ENCODE results near the gene ZC3H8. TPM values are rescaled to one million over a fixed set of nuclear protein-coding genes. Genes with fewer than 3 reads are reported as not detected.

Gene ZC3H8
- total RNA-seq, 1 experiment from 2014 or later = 33.0 TPM

DNA sequence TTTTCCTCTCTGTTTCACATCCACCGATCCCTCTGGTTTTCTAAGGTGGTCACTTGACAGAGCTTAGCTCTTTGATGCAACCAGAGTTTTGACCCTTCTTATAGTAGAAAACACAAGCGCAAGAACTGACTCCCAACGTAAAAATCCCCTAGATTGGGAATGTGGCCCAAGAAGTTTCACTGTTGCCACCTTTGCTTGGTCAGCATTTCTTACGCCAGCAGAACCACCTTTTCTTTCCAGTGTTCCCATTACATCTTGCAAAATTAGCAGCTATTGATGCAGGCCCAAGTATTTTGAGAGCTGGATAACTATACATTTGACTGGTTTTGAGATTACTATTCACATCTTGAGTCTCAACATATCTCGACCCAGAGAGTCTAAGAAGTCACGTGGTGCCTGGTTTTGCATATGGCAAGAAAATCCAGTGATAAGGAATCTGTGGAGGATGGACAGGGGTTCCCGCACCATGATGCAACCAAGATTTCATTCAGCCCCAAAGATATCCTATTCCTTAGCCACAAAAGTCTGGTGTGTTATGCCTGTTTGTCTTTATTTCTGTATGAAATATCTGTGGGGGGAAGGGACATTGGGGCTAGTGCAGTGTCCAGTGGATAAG is 78.8 kb downstream of the ZC3H8 start:
- H3K4me1 ChIP-seq (ENCODE audit: low read length) = no peaks in the 10 kb centered on the region
- H3K4me3 ChIP-seq (ENCODE audit: low read length) = no peak overlapping the region
- no peak overlapping the region for H3K27ac ChIP-seq (ENCODE audit: low read length)
- no peaks in the 10 kb centered on the region for H3K27me3 ChIP-seq (ENCODE audit: low read length)
- no peak overlapping the region for H3K9ac ChIP-seq (ENCODE audit: low read length)
- H2AFZ ChIP-seq (ENCODE audit: low read length) = no peak overlapping the region
- no peaks in the 10 kb centered on the region for H3K9me2 ChIP-seq (replicated peaks; ENCODE audit: insufficient read depth, low read length)
- H3K4me2 ChIP-seq (ENCODE audit: low read depth, low read length, poor library complexity, severe bottlenecking) = no peak overlapping the region
- H3K9me3 ChIP-seq (ENCODE audit: low read length) = no peaks in the 10 kb centered on the region
- no peak for DNase-seq
- H4K20me1 ChIP-seq (ENCODE audit: insufficient read depth, low read depth, low read length) = no peaks in the 10 kb centered on the region
- no peaks in the 10 kb centered on the region for H3K79me2 ChIP-seq (ENCODE audit: low read length)
- no peaks in the 10 kb centered on the region for H3K36me3 ChIP-seq (ENCODE audit: insufficient read depth, low read length)

DNA sequence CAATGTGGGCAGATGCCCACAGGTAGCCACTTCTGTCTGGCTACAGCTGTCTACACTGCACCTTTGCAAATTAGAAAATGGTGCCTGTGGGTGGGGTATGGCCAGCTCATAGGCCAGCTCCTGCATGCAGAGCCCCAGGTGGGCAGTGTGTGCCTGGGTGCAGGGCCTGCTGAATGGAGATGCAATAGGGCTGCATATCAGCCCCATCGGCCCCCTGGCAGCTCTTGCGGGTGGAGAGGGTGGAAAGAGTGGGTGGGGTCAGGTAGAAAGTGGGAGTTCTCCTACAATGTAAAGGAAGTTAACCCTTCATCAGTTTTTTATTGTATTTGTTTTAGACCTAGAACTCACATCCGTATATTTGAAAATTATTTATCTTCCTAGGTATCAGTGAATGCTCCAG is 79.5 kb downstream of the ZC3H8 start:
- no peaks in the 10 kb centered on the region for H3K79me2 ChIP-seq (ENCODE audit: low read length)
- H3K9me3 ChIP-seq (ENCODE audit: low read length) = no peaks in the 10 kb centered on the region
- H3K9me2 ChIP-seq (replicated peaks; ENCODE audit: insufficient read depth, low read length) = no peaks in the 10 kb centered on the region
- H2AFZ ChIP-seq (ENCODE audit: low read length) = no peak overlapping the region
- H3K9ac ChIP-seq (ENCODE audit: low read length) = no peak overlapping the region
- no peaks in the 10 kb centered on the region for H3K4me1 ChIP-seq (ENCODE audit: low read length)
- H3K36me3 ChIP-seq (ENCODE audit: insufficient read depth, low read length) = no peaks in the 10 kb centered on the region
- H4K20me1 ChIP-seq (ENCODE audit: insufficient read depth, low read depth, low read length) = no peaks in the 10 kb centered on the region
- H3K27me3 ChIP-seq (ENCODE audit: low read length) = no peaks in the 10 kb centered on the region
- no peak overlapping the region for H3K27ac ChIP-seq (ENCODE audit: low read length)
- DNase-seq = no peak
- no peak overlapping the region for H3K4me3 ChIP-seq (ENCODE audit: low read length)
- H3K4me2 ChIP-seq (ENCODE audit: low read depth, low read length, poor library complexity, severe bottlenecking) = no peak overlapping the region

DNA sequence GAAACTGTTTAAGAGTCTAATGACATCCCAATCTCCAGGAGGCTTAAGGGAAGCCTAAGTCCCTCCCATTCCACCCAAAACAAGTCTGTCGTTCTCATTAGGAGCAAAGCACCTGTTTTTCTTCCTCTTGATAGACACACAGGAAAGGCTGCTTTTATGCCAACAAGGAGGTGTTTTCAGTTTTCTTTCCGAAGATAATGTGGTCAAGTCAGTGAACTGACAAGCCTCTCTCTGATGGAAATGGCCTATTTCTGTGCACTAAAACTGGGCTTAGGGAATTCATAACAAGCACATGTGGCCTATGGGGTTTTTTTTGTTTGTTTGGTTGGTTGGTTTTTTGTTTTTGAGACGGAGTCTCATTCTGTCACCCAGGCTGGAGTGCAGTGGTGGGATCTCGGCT is 80.5 kb downstream of the ZC3H8 start:
- H3K4me2 ChIP-seq (ENCODE audit: low read depth, low read length, poor library complexity, severe bottlenecking) = no peak overlapping the region
- H3K79me2 ChIP-seq (ENCODE audit: low read length) = no peaks in the 10 kb centered on the region
- no peaks in the 10 kb centered on the region for H3K4me1 ChIP-seq (ENCODE audit: low read length)
- H3K9me2 ChIP-seq (replicated peaks; ENCODE audit: insufficient read depth, low read length) = no peaks in the 10 kb centered on the region
- no peaks in the 10 kb centered on the region for H3K9me3 ChIP-seq (ENCODE audit: low read length)
- no peak overlapping the region for H3K27ac ChIP-seq (ENCODE audit: low read length)
- no peak overlapping the region for H3K9ac ChIP-seq (ENCODE audit: low read length)
- H3K4me3 ChIP-seq (ENCODE audit: low read length) = no peak overlapping the region
- H4K20me1 ChIP-seq (ENCODE audit: insufficient read depth, low read depth, low read length) = no peaks in the 10 kb centered on the region
- DNase-seq = no peak
- no peaks in the 10 kb centered on the region for H3K27me3 ChIP-seq (ENCODE audit: low read length)
- H2AFZ ChIP-seq (ENCODE audit: low read length) = no peak overlapping the region
- H3K36me3 ChIP-seq (ENCODE audit: insufficient read depth, low read length) = no peaks in the 10 kb centered on the region

DNA sequence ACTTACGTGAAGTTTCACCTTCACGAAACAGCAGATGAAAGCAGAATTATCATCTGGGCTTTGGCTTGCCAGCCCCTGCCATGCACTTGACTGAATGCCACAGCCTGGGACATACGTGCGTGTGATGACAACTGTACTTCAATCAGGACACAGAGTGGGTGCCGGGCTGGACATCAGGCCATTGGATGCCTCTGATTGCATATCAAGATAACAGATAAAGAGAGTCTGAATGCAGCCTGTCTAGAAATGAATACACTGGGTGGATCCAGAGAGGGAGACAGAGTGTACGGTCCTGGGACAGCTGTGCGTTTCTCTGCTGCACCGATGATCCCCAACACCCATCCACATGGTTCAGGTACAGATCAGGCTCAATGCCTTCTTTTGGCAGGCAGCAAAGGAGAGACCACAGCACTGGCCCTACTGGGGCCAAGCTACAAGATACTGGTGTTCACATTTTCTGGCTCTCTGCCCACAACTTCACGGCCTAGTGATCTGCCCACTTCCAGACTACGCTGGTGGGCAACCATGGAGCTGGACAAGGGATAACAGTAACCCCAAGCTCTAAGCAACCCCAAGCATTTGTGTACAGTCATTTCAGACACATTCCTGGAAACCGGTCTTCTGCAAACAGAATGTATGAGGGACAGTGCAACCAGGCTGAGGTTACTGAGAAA is 81.1 kb downstream of the ZC3H8 start:
- DNase-seq = no peak
- no peaks in the 10 kb centered on the region for H3K79me2 ChIP-seq (ENCODE audit: low read length)
- H3K27me3 ChIP-seq (ENCODE audit: low read length) = no peaks in the 10 kb centered on the region
- no peaks in the 10 kb centered on the region for H3K9me3 ChIP-seq (ENCODE audit: low read length)
- H3K27ac ChIP-seq (ENCODE audit: low read length) = no peak overlapping the region
- H3K36me3 ChIP-seq (ENCODE audit: insufficient read depth, low read length) = no peaks in the 10 kb centered on the region
- H3K4me3 ChIP-seq (ENCODE audit: low read length) = no peak overlapping the region
- H3K9ac ChIP-seq (ENCODE audit: low read length) = no peak overlapping the region
- no peaks in the 10 kb centered on the region for H3K4me1 ChIP-seq (ENCODE audit: low read length)
- H2AFZ ChIP-seq (ENCODE audit: low read length) = no peak overlapping the region
- H4K20me1 ChIP-seq (ENCODE audit: insufficient read depth, low read depth, low read length) = no peaks in the 10 kb centered on the region
- H3K9me2 ChIP-seq (replicated peaks; ENCODE audit: insufficient read depth, low read length) = no peaks in the 10 kb centered on the region
- H3K4me2 ChIP-seq (ENCODE audit: low read depth, low read length, poor library complexity, severe bottlenecking) = no peak overlapping the region

DNA sequence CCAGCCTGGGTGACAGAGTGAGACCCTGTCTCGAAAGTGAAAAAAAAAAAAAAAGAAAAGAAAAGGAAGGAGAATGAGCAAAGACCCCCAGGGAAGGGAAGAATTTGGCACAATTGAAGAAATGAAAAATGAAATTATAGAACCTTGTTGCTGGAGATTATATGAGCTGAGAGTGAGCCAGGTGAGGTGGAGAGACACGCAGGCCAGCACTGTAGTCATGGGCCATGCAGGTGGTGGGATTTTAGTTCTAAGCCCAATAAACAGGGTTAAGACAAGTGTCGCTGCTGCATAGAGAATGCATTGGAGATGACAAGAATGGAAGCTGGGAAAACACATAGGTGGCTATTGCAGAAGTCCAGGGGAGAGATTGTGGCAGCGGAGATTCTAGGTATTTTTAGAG is 84.3 kb downstream of the ZC3H8 start:
- Histone ChIP-seq H3K79me2 (ENCODE audit: low read length) (no peaks in the 10 kb centered on the region), H3K27ac (ENCODE audit: low read length) (no peak overlapping the region), H3K4me2 (ENCODE audit: low read depth, low read length, poor library complexity, severe bottlenecking) (no peak overlapping the region), H3K27me3 (ENCODE audit: low read length) (no peaks in the 10 kb centered on the region), H2AFZ (ENCODE audit: low read length) (no peak overlapping the region), H3K4me3 (ENCODE audit: low read length) (no peak overlapping the region), H4K20me1 (ENCODE audit: insufficient read depth, low read depth, low read length) (no peaks in the 10 kb centered on the region), H3K9ac (ENCODE audit: low read length) (no peak overlapping the region), H3K9me2 (replicated peaks; ENCODE audit: insufficient read depth, low read length) (no peaks in the 10 kb centered on the region), H3K36me3 (ENCODE audit: insufficient read depth, low read length) (no peaks in the 10 kb centered on the region), H3K9me3 (ENCODE audit: low read length) (no peaks in the 10 kb centered on the region), H3K4me1 (ENCODE audit: low read length) (no peaks in the 10 kb centered on the region)
- DNase-seq = no peak

DNA sequence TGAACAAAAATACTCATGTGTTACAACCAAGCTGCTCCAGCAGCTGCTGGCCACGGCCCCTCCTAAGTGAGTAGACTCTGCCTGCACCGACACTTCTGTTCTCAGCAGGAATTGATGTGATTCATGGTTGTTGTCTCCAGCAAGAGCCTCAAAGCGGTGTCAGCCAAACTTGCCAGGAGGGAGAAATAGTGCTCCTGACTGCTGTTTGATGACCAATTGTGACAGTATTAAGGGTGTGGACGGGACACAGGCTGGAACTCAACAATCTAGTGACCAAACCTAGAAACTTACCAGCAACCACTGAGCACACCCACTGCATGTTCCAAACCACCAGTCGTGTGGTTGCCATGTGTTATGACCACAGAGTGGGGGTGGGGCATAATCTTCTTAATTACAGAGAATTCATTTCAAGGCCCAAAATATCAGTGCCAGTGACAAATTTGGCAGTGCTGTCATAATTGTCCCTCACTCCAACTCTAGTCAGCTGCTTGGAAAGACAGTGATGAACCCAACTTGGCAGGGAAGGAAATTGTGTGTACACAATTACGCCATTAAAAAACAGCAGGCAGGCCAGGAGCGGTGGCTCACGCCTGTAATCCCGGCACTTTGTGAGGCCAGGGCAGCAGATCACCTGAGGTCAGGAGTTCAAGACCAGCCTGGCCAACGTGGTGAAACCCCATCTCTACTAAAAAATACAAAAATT is 86.3 kb downstream of the ZC3H8 start:
- no peak overlapping the region for H2AFZ ChIP-seq (ENCODE audit: low read length)
- DNase-seq = no peak
- H3K27ac ChIP-seq (ENCODE audit: low read length) = no peak overlapping the region
- H3K4me1 ChIP-seq (ENCODE audit: low read length) = no peaks in the 10 kb centered on the region
- no peak overlapping the region for H3K9ac ChIP-seq (ENCODE audit: low read length)
- no peaks in the 10 kb centered on the region for H3K9me2 ChIP-seq (replicated peaks; ENCODE audit: insufficient read depth, low read length)
- H3K79me2 ChIP-seq (ENCODE audit: low read length) = no peaks in the 10 kb centered on the region
- H3K36me3 ChIP-seq (ENCODE audit: insufficient read depth, low read length) = no peaks in the 10 kb centered on the region
- H4K20me1 ChIP-seq (ENCODE audit: insufficient read depth, low read depth, low read length) = no peaks in the 10 kb centered on the region
- H3K9me3 ChIP-seq (ENCODE audit: low read length) = no peaks in the 10 kb centered on the region
- no peaks in the 10 kb centered on the region for H3K27me3 ChIP-seq (ENCODE audit: low read length)
- H3K4me2 ChIP-seq (ENCODE audit: low read depth, low read length, poor library complexity, severe bottlenecking) = no peak overlapping the region
- no peak overlapping the region for H3K4me3 ChIP-seq (ENCODE audit: low read length)

DNA sequence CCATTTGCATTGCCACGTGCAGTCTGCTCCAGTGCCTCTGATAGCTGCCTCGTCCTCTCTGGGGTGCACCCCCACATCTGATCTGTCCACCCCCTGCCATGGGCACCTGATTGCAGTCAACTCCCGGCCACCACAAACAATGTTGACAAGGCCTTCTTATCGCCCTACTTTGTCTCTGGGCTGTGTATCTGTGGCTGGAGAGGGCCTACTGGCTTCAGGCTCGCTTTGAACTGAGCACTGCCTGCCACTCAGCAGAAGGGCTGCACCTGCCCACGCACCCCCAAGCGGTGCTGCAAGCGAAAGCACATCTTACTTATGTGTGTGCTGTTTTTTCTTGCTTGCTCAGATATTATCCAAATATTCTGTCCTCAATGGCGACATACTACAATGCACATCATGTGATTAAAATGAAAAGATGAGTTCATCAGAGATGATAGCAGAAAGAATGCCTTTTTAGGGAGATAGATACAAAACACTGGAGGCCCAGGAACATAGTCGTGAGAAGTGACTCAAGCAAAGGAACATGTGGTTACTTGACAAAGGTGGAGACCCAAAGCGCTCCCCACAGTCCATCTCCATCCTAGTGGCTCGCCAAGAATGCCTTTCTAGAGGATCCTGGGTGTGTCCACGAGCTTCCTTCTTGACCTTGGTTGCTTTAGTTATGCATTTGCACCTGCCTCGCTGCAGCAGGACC is 87.9 kb downstream of the ZC3H8 start:
- Histone ChIP-seq H3K36me3 (ENCODE audit: insufficient read depth, low read length) (no peaks in the 10 kb centered on the region), H3K79me2 (ENCODE audit: low read length) (no peaks in the 10 kb centered on the region), H3K4me1 (ENCODE audit: low read length) (no peaks in the 10 kb centered on the region), H3K9ac (ENCODE audit: low read length) (no peak overlapping the region), H3K27me3 (ENCODE audit: low read length) (no peaks in the 10 kb centered on the region), H3K27ac (ENCODE audit: low read length) (no peak overlapping the region), H2AFZ (ENCODE audit: low read length) (no peak overlapping the region; the same call in 1 of the 2 replicates), H3K9me3 (ENCODE audit: low read length) (no peaks in the 10 kb centered on the region), H4K20me1 (ENCODE audit: insufficient read depth, low read depth, low read length) (no peaks in the 10 kb centered on the region), H3K4me3 (ENCODE audit: low read length) (no peak overlapping the region), H3K9me2 (replicated peaks; ENCODE audit: insufficient read depth, low read length) (no peaks in the 10 kb centered on the region), H3K4me2 (ENCODE audit: low read depth, low read length, poor library complexity, severe bottlenecking) (no peak overlapping the region)
- DNase-seq = no peak

DNA sequence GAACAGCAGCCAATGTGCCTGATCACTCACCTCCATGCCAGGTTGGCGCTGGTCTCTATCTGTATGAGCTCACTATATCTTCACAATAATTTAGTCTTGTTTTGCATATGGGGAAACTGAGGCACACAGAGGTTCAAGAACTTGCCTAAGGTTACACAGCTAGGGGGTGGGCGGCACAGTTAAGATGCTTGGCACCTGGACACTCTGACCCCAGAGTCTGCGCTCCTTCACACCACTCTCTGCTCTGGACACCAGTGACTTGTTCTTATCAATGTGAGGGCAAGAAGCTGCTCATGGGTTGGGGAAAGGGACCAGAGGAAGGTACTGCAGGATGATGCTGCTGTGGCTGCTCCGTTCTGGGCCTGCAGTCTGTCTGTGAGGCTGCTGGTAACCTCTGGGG is 89.5 kb downstream of the ZC3H8 start:
- Histone ChIP-seq H3K4me1 (ENCODE audit: low read length) (no peaks in the 10 kb centered on the region), H3K9ac (ENCODE audit: low read length) (no peak overlapping the region)

More for the DNA sequence above, 89.5 kb downstream of the ZC3H8 start:
- no peaks in the 10 kb centered on the region for H4K20me1 ChIP-seq (ENCODE audit: insufficient read depth, low read depth, low read length)
- H2AFZ ChIP-seq (ENCODE audit: low read length) = no peak overlapping the region
- no peak overlapping the region for H3K27ac ChIP-seq (ENCODE audit: low read length)
- H3K27me3 ChIP-seq (ENCODE audit: low read length) = no peaks in the 10 kb centered on the region
- no peak for DNase-seq
- H3K4me2 ChIP-seq (ENCODE audit: low read depth, low read length, poor library complexity, severe bottlenecking) = no peak overlapping the region
- no peaks in the 10 kb centered on the region for H3K36me3 ChIP-seq (ENCODE audit: insufficient read depth, low read length)
- H3K79me2 ChIP-seq (ENCODE audit: low read length) = no peaks in the 10 kb centered on the region
- no peak overlapping the region for H3K4me3 ChIP-seq (ENCODE audit: low read length)
- no peaks in the 10 kb centered on the region for H3K9me2 ChIP-seq (replicated peaks; ENCODE audit: insufficient read depth, low read length)
- H3K9me3 ChIP-seq (ENCODE audit: low read length) = no peaks in the 10 kb centered on the region
